HG02943 (cell line): ENCODE data around the gene CDC42EP3.

Experiments
- ATAC-seq: cut with Tn5 transposase; IDR thresholded peaks from one replicate; pipeline ENCODE4 v1.9.1; 2021; ENCODE audit warnings: mild to moderate bottlenecking, low read depth, moderate library complexity; ENCODE audit not compliant: unreplicated experiment

The CDC42EP3 gene

GRCh38 chr2:37683921-37684780, 12.7 kb upstream of the CDC42EP3 start:
- no peak for ATAC-seq

GRCh38 chr2:37683241-37683640, 11.8 kb upstream of the CDC42EP3 start:
- ATAC-seq, result no peak

GRCh38 chr2:37682473-37682872, 11.0 kb upstream of the CDC42EP3 start:
- ATAC-seq, result no peak

- ATAC-seq, result no peak
These were observed 10.1 kb upstream of the CDC42EP3 start for GRCh38 chr2:37681587-37681986.

GRCh38 chr2:37679072-37679695, 7.7 kb upstream of the CDC42EP3 start:
- ATAC-seq, result no peak

GRCh38 chr2:37676274-37676673, 4.8 kb upstream of the CDC42EP3 start:
- no peak for ATAC-seq

- no peak for ATAC-seq
These were observed 3.5 kb upstream of the CDC42EP3 start for GRCh38 chr2:37674946-37675345.

- no peak for ATAC-seq
These were observed 1.4 kb upstream of the CDC42EP3 start for GRCh38 chr2:37672870-37673184.

GRCh38 chr2:37672104-37672869, 845 bp upstream of the CDC42EP3 start:
- peak; percentile 44 for ATAC-seq

GRCh38 chr2:37671816-37672103, 318 bp upstream of the CDC42EP3 start:
- peak; percentile 16 for ATAC-seq

- ATAC-seq, result no peak
These were observed 949 bp downstream of the CDC42EP3 start for GRCh38 chr2:37670378-37671008.

- ATAC-seq, result no peak
These were observed 2.0 kb downstream of the CDC42EP3 start for GRCh38 chr2:37669446-37669845.

GRCh38 chr2:37667704-37668103, 3.7 kb downstream of the CDC42EP3 start:
- ATAC-seq, result no peak

- no peak for ATAC-seq
These were observed 4.7 kb downstream of the CDC42EP3 start for GRCh38 chr2:37666772-37667171.

- no peak for ATAC-seq
These were observed 5.7 kb downstream of the CDC42EP3 start for GRCh38 chr2:37665604-37666362.

- no peak for ATAC-seq
These were observed 6.4 kb downstream of the CDC42EP3 start for GRCh38 chr2:37665043-37665442.

GRCh38 chr2:37664231-37664643, 7.2 kb downstream of the CDC42EP3 start:
- ATAC-seq, result no peak

- no peak for ATAC-seq
These were observed 8.1 kb downstream of the CDC42EP3 start for GRCh38 chr2:37663390-37663789.

- no peak for ATAC-seq
These were observed 11.7 kb downstream of the CDC42EP3 start for GRCh38 chr2:37659723-37660122.

GRCh38 chr2:37658682-37659081, 12.8 kb downstream of the CDC42EP3 start:
- ATAC-seq, result no peak
